GM23338 (cell line): Measurements from ENCODE around the gene ADCY7.

ENCODE experiments used
- CREB1 ChIP-seq: fragments of 250-450 bp; sonication (Bioruptor Pico); IDR thresholded peaks from 2 replicates; pipeline ENCODE4 v1.5.0; 2020; ENCODE audit warnings: low read depth, mild to moderate bottlenecking, moderate library complexity
- TF ChIP-seq, protein P1 (sequence below), 2 experiments: fragments of 200-600 bp in 1 of 2; sonication (generic) in 1 of 2; conservative IDR thresholded peaks; 2 replicates each; pipeline versions ENCODE4 v1.5.1 to v1.6.1; 2016 to 2017; ENCODE audit warnings: antibody characterized with exemption in 2 of 2, low read depth in 2 of 2, mild to moderate bottlenecking in 2 of 2, moderate library complexity in 1 of 2

DNA sequence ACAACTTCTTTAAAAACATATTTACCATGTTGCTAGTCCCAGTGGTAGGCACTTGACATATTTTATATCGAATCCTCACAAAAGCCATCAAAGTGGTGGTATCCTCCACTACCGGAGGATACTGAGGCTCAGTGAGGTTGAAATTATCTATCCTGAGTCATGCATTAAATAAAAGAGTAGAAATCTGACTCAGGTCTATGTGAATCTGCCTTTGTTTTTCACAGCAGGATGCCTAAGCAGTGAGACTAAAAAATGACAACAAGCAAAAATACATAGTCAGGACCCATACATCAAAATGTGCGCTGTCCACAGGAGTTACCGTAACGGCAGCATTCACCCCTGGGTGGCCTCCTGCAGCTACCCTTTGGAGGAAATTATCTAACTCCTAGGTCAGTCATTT is 84.8 kb downstream of the ADCY7 start:
- TF ChIP-seq CREB1 (CRISPR knock-in tag), result no peak
- TF ChIP-seq, protein P1, sequence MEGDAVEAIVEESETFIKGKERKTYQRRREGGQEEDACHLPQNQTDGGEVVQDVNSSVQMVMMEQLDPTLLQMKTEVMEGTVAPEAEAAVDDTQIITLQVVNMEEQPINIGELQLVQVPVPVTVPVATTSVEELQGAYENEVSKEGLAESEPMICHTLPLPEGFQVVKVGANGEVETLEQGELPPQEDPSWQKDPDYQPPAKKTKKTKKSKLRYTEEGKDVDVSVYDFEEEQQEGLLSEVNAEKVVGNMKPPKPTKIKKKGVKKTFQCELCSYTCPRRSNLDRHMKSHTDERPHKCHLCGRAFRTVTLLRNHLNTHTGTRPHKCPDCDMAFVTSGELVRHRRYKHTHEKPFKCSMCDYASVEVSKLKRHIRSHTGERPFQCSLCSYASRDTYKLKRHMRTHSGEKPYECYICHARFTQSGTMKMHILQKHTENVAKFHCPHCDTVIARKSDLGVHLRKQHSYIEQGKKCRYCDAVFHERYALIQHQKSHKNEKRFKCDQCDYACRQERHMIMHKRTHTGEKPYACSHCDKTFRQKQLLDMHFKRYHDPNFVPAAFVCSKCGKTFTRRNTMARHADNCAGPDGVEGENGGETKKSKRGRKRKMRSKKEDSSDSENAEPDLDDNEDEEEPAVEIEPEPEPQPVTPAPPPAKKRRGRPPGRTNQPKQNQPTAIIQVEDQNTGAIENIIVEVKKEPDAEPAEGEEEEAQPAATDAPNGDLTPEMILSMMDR (conservative IDR thresholded peaks at IDR 0.05; ENCODE audit: low read depth in 2 of 2), result no peak
